Eye (tissue), 1 donor: ENCODE results near the gene TBC1D8B.

Experiments used
- DNase-seq: peaks from one replicate; pipeline ENCODE4 v3.0.0-alpha.2; 2015

The TBC1D8B gene

DNA sequence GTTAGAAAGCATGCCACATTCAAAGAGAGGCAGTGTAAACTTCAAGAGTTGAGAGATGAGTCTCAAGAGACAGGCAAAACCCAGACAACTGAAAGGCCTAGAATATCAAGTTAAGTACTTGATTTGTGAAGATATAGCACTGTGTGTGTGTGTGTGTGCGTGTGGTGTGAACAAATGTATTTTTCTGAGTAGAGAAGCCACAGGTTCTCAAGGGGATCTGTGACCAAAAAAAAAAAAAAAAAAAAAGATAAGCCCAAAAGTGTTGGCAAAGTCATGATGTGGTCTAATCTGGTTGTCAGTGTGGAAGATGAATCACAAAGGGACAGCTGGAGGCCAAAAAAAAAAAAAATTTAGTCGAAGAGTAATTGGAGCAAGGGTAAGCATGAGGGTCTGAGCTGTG, 96.8 kb downstream of the TBC1D8B start:
- DNase-seq, result no peak

DNA sequence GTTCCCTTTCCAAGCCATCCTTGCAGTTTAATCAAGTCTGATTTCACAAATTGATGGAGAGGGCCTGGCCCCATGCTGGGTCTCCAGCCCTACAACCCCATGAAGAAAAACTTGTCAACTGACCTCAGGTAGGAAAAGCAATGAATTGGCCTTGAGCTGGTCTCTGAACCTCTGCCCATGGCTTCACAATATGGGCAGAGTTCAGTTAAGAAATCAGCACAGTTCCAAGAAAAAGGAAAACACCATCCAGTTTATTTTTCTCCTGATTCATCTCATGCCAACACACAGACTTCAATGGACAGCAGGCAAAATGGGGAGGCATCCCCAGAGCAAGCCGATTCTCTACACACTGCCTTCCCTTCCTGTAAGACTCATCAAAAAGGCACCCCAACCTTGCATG, 97.4 kb downstream of the TBC1D8B start:
- no peak for DNase-seq

DNA sequence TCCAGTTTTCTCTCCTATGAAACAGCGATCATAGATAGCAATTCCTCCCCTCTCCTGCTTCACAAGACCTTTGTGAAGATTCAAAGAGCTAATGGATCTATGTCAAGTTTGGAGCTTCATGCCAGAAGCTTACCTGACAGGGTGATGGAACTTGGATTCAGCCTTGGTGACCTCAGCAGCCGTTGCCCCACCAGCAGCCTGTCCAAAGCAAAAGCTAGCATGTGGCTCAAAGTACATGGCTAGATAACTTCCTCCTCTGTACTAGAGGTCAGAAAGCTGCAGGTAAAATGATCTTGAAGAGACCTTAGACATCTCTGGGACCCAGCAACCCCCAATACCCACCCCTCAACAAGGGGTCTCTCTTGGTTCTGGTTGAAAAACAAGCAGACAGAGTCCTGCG, 98.9 kb downstream of the TBC1D8B start:
- DNase-seq, result no peak

DNA sequence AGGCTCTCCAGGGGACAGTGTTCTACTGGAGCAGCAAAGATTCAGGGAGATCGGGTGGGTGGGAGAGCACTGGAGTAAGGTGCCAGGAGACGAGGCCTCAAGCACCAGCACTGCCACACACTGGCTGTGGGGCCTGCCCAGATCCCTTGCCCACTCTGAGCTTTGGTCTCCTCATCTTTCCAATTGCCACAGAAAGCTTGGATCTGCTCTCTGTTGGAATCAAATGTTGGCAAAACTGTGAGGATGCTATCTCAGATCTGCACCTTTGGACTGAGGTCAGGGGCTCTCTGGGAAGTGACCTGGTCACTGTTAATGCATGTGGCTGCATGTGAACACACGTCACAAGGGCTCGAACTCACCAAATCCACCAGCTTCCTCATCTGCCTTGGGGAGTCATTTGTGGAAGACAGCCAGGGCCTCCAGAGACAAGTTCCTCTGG, 99.3 kb downstream of the TBC1D8B start:
- DNase-seq, result no peak

DNA sequence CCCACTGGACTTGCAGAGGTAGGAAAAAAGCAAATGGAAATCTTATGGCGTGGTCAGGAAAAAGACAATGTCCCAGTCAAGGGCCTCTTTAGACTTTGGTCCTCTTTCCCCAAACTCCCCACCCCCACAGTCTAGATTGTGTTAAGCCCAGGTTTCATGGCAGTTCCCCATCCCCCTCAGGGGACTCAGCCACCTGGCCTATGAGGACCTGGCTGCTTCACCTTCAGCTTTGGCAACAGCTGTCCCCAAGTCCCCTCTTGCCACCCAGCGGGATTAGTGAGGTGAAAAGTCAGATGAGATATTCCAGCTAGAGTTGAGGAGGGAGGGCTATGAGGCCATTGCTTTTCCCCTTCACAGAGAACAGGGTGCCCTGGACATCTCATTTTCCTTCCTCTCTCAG, 100.2 kb downstream of the TBC1D8B start:
- no peak for DNase-seq

DNA sequence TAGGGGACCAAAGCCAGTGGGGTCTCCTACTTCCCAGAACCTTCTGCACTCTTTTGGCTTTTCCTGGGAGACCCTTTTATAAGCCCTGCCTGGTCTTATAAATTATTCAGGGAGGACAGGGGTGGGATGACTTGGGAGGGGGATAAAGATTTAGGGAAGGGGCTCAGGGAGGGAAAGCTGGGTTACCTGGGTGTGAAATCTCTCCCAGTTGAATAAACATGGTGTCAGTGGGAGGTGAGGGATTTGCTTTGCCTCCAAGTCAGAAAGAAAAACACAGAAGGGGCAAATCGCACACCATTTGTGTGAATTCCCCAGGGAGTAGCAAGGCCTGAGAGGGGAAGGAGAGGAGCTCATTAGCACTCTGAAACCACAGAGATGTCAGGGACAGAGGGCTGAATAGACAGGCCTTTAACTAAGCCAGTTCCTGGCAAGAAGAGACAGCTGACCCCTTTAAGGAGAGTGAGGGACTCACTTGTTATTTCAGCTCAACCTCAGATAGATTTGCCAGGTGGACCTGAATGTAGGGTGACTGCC, 100.9 kb downstream of the TBC1D8B start, which contains the start of gene RIPPLY1:
Gene RIPPLY1, minus strand, starts transcription at position 51 of the 534 bp plus-strand sequence. CDS start 54 bp downstream, outside the sequence.
- DNase-seq, result no peak

DNA sequence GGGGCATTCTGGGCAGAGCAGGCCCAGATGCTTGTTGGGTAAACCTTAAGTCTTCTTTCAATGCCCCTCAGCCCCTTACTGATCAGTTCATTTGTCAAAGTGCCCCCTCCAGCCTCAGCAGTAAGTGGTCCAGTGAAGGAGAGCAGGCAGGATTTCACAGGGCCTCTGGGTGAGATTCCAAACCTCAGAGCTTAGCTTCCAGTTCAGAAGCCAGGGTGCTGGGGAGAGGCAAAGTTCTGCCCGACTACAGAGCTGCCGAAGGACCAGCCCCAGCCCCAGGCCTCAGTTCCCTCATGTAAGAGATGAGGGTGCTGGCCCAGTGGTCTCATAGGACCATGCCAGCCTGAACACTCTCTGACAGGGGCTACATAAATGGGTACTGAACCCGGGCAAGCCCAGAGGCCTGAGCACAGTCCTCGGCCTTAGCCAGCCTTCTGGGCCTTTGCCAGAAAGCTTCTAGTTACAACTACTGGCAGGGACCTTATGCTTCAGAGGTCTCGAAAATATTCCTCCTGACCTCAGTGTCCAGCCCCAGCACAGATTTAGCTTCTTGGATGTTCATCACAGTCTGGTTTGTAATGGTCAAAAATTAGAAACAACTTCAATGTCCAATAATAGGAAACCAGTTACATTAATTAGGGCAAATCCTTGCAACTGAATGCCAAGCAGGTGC, 101.5 kb downstream of the TBC1D8B start:
- no peak for DNase-seq

DNA sequence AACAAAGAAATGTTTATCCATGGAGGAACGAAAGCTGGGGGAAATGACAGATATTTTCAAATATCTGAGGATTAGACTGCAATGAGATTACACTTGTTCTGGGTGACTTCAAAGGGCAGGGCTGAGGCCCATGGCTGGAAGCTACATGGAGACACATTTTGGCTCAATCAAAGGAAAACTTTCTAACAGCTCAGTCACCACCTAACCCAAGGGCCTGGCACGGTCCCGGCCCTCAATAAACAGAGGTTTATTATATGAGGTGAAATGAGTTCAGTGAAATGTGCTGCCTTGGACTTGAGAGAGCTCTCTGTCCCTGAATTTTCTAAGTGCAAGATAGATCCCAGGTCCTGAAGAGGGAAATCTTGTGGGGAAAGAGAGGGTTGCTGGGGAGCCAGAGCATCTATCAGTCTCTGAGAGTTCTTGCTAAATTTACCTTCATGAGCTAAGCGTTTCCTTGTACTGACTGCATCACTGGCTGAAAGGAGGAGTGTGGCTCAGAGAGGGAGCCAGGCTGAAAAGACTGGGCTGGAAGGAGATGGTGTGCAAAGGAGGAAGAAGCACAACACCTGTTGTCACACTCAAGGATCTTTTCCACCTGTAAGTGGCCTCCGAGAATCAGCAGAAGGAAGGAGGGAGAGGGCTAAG, 102.7 kb downstream of the TBC1D8B start:
- no peak for DNase-seq

DNA sequence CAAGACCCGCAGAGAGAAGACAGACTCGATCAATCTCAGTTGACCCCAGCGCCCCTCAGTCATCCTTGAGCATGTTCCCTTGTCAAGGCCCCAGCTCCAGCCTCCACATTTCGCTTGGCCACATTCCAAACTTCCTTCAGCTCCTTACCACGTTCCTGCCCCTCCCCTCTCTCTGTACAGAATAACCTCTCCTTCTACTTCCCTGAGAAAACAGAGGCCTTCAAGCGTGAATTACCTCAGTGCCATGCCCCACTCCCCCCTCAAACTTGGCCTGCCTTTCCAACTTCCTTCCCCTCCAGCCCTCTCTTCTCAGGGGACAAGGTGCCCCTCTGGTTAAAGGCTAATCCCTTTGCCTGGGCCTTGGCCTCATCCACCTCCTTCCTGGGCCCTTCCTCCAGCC, 103.9 kb downstream of the TBC1D8B start:
- DNase-seq, result peak; percentile 38

DNA sequence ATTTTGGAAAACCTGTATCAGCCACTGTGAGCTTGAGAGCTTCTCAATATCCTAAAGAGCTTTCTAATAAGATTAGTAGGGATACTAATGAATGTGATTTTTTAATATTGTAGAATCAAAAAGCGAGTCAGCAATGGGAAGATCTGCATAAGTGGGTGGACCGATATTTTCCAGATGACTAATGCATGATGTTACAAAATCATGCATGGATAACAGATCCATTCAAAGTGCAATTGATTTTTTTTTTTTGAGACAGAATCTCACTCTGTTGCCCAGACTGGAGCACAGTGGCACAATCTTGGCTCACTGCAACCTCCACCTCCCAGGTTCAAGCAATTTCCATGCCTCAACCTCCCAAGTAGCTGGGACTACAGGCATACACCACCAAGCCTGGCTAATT, 110.4 kb downstream of the TBC1D8B start:
- no peak for DNase-seq

DNA sequence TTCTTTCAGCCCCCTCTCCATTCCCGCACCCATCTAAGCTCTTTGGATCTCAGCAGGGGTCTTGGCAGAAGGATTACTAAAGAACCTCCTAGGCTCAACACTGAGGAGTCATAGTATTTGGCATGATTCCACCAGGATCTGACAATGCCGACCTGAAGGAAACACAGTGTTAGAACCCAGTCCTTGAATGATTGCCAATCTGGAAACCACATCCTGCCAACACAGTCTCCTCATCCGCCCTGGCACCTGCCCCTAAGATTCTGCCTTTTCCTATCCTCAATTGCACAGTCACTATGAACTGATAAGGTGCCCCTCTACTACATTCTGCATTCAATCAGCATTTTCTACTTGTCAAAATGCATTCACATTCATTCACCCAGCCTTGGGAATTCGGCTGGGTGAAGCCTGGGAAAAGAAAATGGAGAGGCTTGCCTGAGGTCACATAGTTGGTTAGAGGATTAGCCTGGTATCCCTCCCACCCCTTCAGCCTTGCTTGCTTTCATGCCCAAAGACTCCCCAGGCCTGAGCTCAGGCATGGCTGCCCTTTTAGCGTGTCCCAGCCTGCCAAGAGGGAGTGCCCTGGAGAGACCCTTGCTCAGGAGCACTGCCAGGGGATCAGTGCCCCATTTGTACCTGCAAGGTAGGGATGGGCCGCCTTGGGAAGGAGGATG, 115.5 kb downstream of the TBC1D8B start:
- no peak for DNase-seq

DNA sequence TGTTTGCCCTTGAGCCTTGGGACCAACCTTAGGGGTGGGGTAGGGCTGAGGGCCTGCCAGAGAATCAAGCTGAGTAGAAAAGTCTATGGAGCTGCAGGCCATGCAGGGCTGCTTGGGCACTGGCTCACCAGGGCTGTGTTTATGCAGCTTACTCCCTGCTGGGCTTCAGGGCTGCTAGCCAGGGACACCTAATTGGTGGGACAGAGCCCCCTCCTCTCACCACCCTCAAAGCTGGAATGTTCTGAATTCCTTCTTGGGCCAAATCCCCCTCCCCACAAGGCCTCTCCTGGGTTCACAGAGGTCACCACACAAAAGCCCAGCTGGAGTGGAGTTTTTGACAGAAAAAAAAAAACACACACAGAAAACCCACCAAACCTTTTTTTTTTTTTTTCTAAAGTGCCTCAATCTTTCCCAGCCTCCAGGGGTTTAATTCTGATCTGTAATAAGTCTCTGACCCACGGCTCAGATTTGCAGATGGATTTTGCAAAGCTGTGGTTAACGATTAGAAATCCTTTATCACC, 117.5 kb downstream of the TBC1D8B start, which contains the start of gene CLDN2:
Gene CLDN2, plus strand, starts transcription at position 471 of the 521 bp plus-strand sequence. CDS start 7,827 bp downstream, outside the sequence.
- peak; percentile 74 for DNase-seq

DNA sequence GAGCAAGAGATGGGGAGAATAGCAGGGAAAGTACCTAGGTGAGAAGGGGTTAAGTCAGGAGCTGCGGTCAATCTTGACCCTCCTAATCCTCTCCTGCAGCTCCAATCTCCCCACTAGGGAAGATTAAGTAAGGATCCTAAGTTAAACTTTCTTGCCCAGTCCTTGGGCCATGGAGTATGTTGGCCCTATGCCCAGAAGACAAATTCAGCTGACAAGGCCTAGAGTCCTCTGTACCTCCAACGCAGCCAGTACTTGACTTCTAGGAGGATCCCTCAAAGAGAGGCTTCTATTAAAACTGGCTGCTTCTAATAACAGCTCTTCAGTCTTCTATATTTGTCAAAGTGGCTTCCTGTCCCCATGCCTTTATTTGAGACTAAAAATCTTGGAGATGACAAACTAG, 119.2 kb downstream of the TBC1D8B start:
- DNase-seq, result no peak
